ENCODE data around the gene TMOD3. TPM values are rescaled to one million over a fixed set of nuclear protein-coding genes. Genes with fewer than 3 reads are reported as not detected.

The TMOD3 gene
- total RNA-seq, 1 donor from 2014 or later = 29.2 TPM

DNA sequence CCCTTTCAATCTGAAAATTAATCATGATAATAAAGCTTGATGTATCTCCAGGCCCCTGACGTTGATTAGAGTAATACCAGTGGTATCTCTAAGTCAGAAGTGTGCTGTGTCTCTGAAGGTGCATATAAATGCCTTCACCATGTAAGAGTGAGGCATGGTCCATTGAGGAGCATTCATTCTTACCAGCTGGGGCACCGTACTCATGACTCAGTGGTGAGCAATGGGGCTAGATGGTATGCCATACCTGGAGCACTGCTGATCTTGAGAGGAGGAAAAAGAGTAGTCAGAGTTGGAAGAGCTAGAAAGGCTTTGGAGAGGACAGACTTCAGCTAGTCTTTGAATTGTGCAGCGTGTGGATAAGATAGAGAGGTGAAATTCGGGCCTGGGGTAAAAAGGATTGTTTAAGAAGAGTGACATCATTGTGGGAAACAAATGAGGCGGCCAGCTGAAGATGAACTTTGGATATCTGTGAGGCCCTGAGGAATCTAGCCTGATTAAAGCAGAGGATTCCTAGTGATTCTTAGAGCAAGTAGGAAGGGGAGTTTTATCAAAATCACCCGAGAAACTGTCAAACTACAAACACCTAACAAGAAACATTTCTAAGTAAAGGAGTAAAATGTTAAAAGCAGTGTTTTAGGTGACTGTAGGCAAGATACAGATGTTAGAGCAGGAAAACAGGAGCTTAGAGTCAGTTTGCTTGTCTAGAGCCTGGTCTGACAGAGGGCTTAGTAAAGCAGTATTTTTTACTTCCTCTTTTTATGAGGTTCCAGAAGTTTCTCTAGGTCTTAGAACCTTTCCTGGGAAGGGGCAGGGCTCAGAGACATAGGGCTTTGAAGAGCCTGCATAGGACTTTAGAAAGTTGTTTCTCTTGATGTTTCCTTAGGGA is 13.6 kb downstream of the TMOD3 start:
- Mint-ChIP-seq H3K4me3 (ENCODE audit: unreplicated experiment) (no peak overlapping the region), H3K27ac (ENCODE audit: unreplicated experiment) (no peak overlapping the region), H3K36me3 (ENCODE audit: unreplicated experiment) (no peaks in the 10 kb centered on the region), H3K4me1 (ENCODE audit: low read depth, unreplicated experiment) (peaks cover 5% of the 10 kb centered on the region), H3K27me3 (ENCODE audit: unreplicated experiment) (no peaks in the 10 kb centered on the region), H3K9me3 (ENCODE audit: unreplicated experiment) (no peaks in the 10 kb centered on the region)
- DNase-seq = no peak
- TF ChIP-seq, protein P1, sequence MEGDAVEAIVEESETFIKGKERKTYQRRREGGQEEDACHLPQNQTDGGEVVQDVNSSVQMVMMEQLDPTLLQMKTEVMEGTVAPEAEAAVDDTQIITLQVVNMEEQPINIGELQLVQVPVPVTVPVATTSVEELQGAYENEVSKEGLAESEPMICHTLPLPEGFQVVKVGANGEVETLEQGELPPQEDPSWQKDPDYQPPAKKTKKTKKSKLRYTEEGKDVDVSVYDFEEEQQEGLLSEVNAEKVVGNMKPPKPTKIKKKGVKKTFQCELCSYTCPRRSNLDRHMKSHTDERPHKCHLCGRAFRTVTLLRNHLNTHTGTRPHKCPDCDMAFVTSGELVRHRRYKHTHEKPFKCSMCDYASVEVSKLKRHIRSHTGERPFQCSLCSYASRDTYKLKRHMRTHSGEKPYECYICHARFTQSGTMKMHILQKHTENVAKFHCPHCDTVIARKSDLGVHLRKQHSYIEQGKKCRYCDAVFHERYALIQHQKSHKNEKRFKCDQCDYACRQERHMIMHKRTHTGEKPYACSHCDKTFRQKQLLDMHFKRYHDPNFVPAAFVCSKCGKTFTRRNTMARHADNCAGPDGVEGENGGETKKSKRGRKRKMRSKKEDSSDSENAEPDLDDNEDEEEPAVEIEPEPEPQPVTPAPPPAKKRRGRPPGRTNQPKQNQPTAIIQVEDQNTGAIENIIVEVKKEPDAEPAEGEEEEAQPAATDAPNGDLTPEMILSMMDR (IDR thresholded peaks at IDR 0.05; ENCODE audit: partially characterized antibody, unreplicated experiment) = no peak

DNA sequence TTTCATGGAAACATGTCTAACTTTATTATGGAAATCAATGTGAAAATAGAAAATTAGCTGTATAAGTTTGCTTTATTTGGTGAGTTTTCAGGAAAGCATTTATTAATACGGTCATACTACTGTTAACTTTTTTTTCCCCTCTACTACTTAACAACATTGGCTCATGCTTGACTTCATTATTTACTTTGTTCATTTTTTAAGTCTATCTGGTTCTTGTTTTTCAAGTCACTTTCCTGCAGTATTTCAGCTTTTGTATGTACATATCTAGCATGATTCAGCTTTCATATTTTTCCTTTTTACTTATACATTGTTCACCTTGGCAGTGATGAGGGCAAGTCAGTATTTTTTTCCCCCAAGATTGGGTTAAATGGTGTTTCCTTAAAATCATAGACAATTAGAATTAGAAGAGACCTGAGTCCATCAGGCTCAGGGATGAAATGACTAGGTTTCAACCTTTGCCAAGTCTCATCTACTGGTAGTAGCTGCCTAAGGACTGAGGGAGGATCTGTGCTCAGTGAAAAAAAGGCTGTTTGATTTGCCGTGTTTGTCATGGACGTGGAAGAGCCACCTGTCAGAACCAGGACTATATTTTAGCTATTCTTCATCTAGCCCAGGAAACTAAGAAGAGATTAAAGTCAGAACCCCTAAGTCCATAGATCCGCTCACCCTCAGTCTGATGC is 15.4 kb downstream of the TMOD3 start:
- no peak overlapping the region for H3K4me3 Mint-ChIP-seq (ENCODE audit: unreplicated experiment)
- no peaks in the 10 kb centered on the region for H3K36me3 Mint-ChIP-seq (ENCODE audit: unreplicated experiment)
- no peak overlapping the region for H3K27ac Mint-ChIP-seq (ENCODE audit: unreplicated experiment)
- H3K4me1 Mint-ChIP-seq (ENCODE audit: low read depth, unreplicated experiment) = peaks cover 5% of the 10 kb centered on the region
- no peaks in the 10 kb centered on the region for H3K27me3 Mint-ChIP-seq (ENCODE audit: unreplicated experiment)
- TF ChIP-seq, protein P1 (IDR thresholded peaks at IDR 0.05; ENCODE audit: partially characterized antibody, unreplicated experiment) = no peak
- no peaks in the 10 kb centered on the region for H3K9me3 Mint-ChIP-seq (ENCODE audit: unreplicated experiment)
- DNase-seq = no peak

DNA sequence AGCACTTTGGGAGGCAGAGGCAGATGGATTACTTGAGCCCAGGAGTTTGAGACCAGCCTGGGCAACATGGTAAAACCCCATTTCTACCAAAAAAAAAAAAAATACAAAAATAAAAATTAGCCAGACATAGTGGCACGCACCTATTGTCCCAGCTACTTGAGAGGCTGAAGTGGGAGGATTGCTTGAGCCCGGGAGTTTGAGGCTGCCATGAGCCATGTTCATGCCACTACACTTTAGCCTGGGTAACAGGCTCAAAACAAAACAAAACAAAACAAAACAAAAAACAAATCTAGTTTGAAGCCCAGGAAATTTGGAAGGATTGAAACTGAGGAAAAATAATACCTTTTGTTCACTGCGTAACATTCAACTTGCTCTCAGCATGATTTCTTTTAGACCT is 16.6 kb downstream of the TMOD3 start:
- no peaks in the 10 kb centered on the region for H3K27me3 Mint-ChIP-seq (ENCODE audit: unreplicated experiment)
- no peak overlapping the region for H3K4me3 Mint-ChIP-seq (ENCODE audit: unreplicated experiment)
- H3K36me3 Mint-ChIP-seq (ENCODE audit: unreplicated experiment) = no peaks in the 10 kb centered on the region
- no peak for DNase-seq
- no peak overlapping the region for H3K27ac Mint-ChIP-seq (ENCODE audit: unreplicated experiment)
- no peaks in the 10 kb centered on the region for H3K9me3 Mint-ChIP-seq (ENCODE audit: unreplicated experiment)
- H3K4me1 Mint-ChIP-seq (ENCODE audit: low read depth, unreplicated experiment) = peaks cover 5% of the 10 kb centered on the region
- TF ChIP-seq, protein P1 (IDR thresholded peaks at IDR 0.05; ENCODE audit: partially characterized antibody, unreplicated experiment) = no peak

DNA sequence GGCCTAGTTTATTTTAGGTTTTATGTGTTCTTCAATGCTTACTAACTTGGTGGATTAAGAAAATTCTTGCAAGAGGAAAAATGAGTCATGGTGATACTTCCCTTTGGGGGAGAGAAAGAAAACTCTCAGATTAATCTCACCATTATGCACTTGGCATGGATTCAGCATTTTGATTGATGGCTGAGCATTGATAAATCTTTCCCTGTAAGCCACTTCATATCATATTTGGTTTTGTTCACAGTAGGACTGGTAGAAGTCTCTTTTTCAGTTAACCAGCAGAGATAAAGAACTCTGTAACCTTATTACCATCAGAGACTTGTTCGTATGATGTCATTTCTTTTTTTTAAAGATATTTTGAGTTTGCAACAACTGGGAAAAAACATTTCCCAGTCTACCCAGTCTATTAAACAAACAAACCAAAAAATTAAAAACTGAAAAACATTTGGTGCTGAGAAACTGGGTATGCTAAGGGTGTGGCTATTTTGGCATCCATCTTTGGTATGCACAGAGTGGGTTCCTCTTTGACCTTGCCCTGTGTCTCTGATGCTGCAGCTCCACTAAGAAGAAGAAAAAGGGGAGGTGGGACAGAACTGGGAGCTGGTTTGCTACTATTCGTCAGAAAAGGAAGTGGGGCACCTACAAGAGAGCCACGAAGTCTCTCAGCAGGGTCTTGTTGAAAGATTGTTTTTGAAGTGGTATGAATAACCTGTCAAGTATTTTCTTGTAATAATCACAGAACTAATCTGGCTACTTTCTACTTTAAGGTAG is 17.2 kb downstream of the TMOD3 start:
- TF ChIP-seq, protein P1 (IDR thresholded peaks at IDR 0.05; ENCODE audit: partially characterized antibody, unreplicated experiment) = no peak
- Mint-ChIP-seq H3K4me3 (ENCODE audit: unreplicated experiment) (no peak overlapping the region), H3K36me3 (ENCODE audit: unreplicated experiment) (no peaks in the 10 kb centered on the region), H3K27me3 (ENCODE audit: unreplicated experiment) (no peaks in the 10 kb centered on the region), H3K9me3 (ENCODE audit: unreplicated experiment) (no peaks in the 10 kb centered on the region), H3K4me1 (ENCODE audit: low read depth, unreplicated experiment) (peaks cover 5% of the 10 kb centered on the region), H3K27ac (ENCODE audit: unreplicated experiment) (no peak overlapping the region)
- no peak for DNase-seq
